Activated B cell treated with CpG ODN at 0.5 μM for 24 hours (primary cell): ENCODE data around the gene ZNF385C. TPM values are rescaled to one million over a fixed set of nuclear protein-coding genes. Genes with fewer than 3 reads are reported as not detected.

Experiments
- ATAC-seq: fragments of 200-7000 bp; cut with Tn5 transposase; one replicate; pipeline ENCODE4 v1.10.0; 2021; ENCODE audit warnings: low read depth, mild to moderate bottlenecking, moderate library complexity
- CTCF ChIA-PET: fragments of 350-600 bp; sonication (Branson Sonifier 250); formaldehyde crosslinking; loops from one replicate; lab custom pipeline; 2021; ENCODE audit warnings: antibody characterized with exemption; lab: Charles Lee
- POLR2A ChIA-PET: fragments of 350-600 bp; sonication (Branson Sonifier 250); formaldehyde crosslinking; loops from one replicate; lab custom pipeline; 2021; ENCODE audit warnings: antibody characterized with exemption; lab: Charles Lee
- DNase-seq: peaks from one replicate; pipeline ENCODE4 v3.0.0; 2022
- H3K27ac Mint-ChIP-seq: one replicate; pipeline ENCODE4 v1.8.0; 2020; ENCODE audit warnings: mixed read lengths
- H3K27me3 Mint-ChIP-seq: one replicate; pipeline ENCODE4 v1.8.0; 2021; ENCODE audit warnings: mixed read lengths
- H3K36me3 Mint-ChIP-seq: one replicate; pipeline ENCODE4 v1.8.0; 2021; ENCODE audit warnings: low read depth, mixed read lengths
- H3K4me1 Mint-ChIP-seq: one replicate; pipeline ENCODE4 v1.8.0; 2021; ENCODE audit warnings: mixed read lengths
- H3K4me3 Mint-ChIP-seq: one replicate; pipeline ENCODE4 v1.8.0; 2020; ENCODE audit warnings: mild to moderate bottlenecking, mixed read lengths
- H3K9me3 Mint-ChIP-seq: one replicate; pipeline ENCODE4 v1.8.0; 2020; ENCODE audit warnings: mixed read lengths
- intact Hi-C: fragments of 100-400 bp; cut with micrococcal nuclease; formaldehyde crosslinking; loops from one replicate; pipeline ENCODE4 v1.15.1; 2024
- total RNA-seq: library from RNA; stranded (reverse); gene quantifications from 2 replicates; pipeline ENCODE4 v1.2.3, GENCODE V29; 2022
- TF ChIP-seq, protein P1 (sequence below): fragments of 200-600 bp; IDR thresholded peaks from one replicate; pipeline ENCODE4 v1.8.0; 2022; ENCODE audit warnings: antibody characterized with exemption, mild to moderate bottlenecking

The ZNF385C gene
- total RNA-seq, 1 donor from 2014 or later, result 16.7 TPM

DNA sequence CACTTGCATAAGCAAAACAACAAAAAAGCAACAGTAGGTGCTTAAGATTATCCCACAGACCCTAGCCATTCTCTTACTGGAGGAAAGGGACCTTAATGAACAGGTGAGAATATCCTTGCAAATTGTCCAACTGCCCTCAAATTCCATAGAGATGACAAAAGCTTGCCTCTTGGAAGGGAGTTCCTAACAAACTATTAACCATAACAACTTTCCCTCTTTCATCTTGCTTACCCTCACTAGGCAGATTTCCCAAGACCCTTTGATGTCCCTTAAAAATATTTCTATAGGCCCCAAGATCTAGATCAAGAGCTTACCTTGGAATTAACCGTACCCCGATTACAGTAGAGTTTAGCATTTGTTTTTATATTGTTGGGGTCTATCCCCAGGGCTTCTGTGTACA is 109.9 kb downstream of the ZNF385C start:
- peaks cover 93% of the 10 kb centered on the region for H3K36me3 Mint-ChIP-seq

DNA sequence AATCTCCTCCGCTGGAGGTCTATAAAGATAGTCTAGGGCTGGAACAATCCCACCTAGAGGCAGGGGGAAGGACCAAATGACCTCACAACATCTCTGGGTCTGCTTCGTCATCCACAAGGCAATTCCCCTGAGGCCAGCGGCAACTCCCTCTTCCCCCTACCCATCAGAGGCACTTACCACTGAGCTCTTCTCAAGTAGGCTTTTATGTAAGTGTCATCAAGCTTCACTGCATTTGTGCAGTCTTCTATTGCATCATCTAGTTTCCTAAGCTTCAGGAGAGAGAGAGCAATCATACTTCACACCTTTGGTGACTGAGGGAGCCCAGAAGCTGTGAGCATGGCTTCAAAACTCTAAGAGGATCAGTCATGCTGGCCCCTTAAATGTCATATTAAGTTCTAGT is 110.6 kb downstream of the ZNF385C start:
- TF ChIP-seq, protein P1, sequence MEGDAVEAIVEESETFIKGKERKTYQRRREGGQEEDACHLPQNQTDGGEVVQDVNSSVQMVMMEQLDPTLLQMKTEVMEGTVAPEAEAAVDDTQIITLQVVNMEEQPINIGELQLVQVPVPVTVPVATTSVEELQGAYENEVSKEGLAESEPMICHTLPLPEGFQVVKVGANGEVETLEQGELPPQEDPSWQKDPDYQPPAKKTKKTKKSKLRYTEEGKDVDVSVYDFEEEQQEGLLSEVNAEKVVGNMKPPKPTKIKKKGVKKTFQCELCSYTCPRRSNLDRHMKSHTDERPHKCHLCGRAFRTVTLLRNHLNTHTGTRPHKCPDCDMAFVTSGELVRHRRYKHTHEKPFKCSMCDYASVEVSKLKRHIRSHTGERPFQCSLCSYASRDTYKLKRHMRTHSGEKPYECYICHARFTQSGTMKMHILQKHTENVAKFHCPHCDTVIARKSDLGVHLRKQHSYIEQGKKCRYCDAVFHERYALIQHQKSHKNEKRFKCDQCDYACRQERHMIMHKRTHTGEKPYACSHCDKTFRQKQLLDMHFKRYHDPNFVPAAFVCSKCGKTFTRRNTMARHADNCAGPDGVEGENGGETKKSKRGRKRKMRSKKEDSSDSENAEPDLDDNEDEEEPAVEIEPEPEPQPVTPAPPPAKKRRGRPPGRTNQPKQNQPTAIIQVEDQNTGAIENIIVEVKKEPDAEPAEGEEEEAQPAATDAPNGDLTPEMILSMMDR, result no peak
- no peaks in the 10 kb centered on the region for H3K27me3 Mint-ChIP-seq
- peaks cover 15% of the 10 kb centered on the region for H3K4me1 Mint-ChIP-seq
- H3K36me3 Mint-ChIP-seq, result peaks cover 93% of the 10 kb centered on the region
- no peak overlapping the region for H3K4me3 Mint-ChIP-seq
- intact Hi-C loops, result no loop called here
- ChIA-PET POLR2A (interaction anchor here (0.7 to 0.9 kb wide), 3 partner anchors 15 to 30 kb away, joined by 3 to 5 read pairs (median 3); partner anchors contain the start of genes CNP and DNAJC7), CTCF (no interaction called here)
- H3K27ac Mint-ChIP-seq, result peak overlapping the region; percentile 62
- H3K9me3 Mint-ChIP-seq, result no peaks in the 10 kb centered on the region
- peak; percentile 79 for ATAC-seq
- DNase-seq, result no peak

More for the DNA sequence above, 109.9 kb downstream of the ZNF385C start:
- no peak for DNase-seq
- no peak overlapping the region for H3K27ac Mint-ChIP-seq
- POLR2A ChIA-PET, result no interaction called here
- TF ChIP-seq, protein P1, result no peak
- H3K4me3 Mint-ChIP-seq, result no peak overlapping the region
- ATAC-seq, result no peak
- CTCF ChIA-PET, result no interaction called here
- intact Hi-C loops, result no loop called here
- no peaks in the 10 kb centered on the region for H3K27me3 Mint-ChIP-seq
- no peaks in the 10 kb centered on the region for H3K9me3 Mint-ChIP-seq
- peaks cover 13% of the 10 kb centered on the region for H3K4me1 Mint-ChIP-seq

DNA sequence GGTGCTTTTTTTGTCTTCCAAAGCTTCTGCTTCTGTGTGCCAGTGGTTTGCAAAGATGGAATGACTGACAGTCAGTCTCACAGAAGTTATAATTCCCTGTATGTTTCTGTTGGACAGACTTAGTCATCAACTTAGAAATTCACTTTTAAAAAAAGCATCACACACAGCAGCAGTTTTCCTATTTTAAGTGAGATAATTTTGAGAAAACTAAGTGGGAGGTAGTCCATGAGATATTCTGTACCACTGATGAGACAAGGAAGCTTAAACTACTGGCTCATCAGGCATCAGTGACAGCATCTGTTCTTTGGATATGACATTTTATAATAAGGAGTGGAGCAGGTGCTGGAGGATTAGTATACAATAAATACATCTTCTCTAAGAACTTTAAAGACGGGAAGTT is 111.6 kb downstream of the ZNF385C start:
- H3K27ac Mint-ChIP-seq, result no peak overlapping the region
- no peak for DNase-seq
- peaks cover 92% of the 10 kb centered on the region for H3K36me3 Mint-ChIP-seq
- POLR2A ChIA-PET, result interaction anchor here (1.5 kb wide), 1 partner anchor 10 kb away, joined by 7 read pairs; no protein-coding TSS in a partner anchor
- no peaks in the 10 kb centered on the region for H3K27me3 Mint-ChIP-seq
- peaks cover 18% of the 10 kb centered on the region for H3K4me1 Mint-ChIP-seq
- no peak for ATAC-seq
- H3K9me3 Mint-ChIP-seq, result no peaks in the 10 kb centered on the region
- no peak overlapping the region for H3K4me3 Mint-ChIP-seq
- CTCF ChIA-PET, result no interaction called here
- TF ChIP-seq, protein P1, result no peak
- intact Hi-C loops, result no loop called here

DNA sequence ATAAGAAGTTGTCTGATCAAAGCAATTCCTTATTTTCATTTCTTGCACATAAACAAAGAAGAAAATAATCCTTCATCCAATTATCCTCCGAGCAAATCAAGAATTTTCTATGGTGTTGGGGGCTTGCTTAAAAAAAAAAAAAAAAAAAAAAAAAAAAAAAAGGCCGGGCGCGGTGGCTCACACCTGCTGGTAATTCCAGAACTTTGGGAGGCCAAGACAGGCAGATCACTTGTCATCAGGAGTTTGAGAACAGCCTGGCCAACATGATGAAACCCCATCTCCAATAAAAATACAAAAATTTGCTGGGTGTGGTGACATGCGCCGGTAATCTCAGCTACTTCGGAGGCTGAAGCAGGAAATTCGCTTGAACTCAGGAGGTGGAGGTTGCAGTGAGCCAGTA is 112.4 kb downstream of the ZNF385C start:
- ATAC-seq, result no peak
- ChIA-PET CTCF (no interaction called here), POLR2A (interaction anchor here (1.0 to 1.5 kb wide), 2 partner anchors 10 to 34 kb away, joined by 3 to 7 read pairs; partner anchors contain the start of gene NKIRAS2)
- Mint-ChIP-seq H3K27ac (no peak overlapping the region), H3K27me3 (no peaks in the 10 kb centered on the region), H3K36me3 (peaks cover 91% of the 10 kb centered on the region), H3K9me3 (no peaks in the 10 kb centered on the region), H3K4me1 (peaks cover 18% of the 10 kb centered on the region), H3K4me3 (no peak overlapping the region)
- DNase-seq, result no peak
- intact Hi-C loops, result loop anchor here (2.0 kb wide), 1 partner anchor 19 kb away; the partner anchor contains the start of gene CNP
- TF ChIP-seq, protein P1, result no peak

DNA sequence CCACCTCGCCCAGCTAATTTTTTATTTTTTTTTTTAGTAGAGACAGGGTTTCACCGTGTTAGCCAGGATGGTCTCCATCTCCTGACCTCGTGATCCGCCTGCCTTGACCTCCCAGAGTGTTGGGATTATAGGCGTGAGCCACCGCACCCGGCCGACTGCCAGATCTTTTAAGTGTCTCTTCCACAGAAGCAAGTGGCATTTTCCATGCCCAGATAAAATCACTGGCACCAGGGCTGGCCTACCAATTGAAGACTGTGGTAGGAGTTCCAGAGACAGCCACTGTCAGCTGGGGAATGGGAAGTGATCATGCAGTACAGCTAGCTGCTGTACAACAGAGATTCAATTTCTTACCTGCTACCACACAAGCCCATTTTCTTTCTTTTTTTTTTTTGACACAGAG is 113.8 kb downstream of the ZNF385C start:
- Mint-ChIP-seq H3K36me3 (peaks cover 89% of the 10 kb centered on the region), H3K4me1 (peaks cover 18% of the 10 kb centered on the region), H3K27me3 (no peaks in the 10 kb centered on the region), H3K4me3 (no peak overlapping the region), H3K27ac (no peak overlapping the region), H3K9me3 (no peaks in the 10 kb centered on the region)
- intact Hi-C loops, result loop anchor here (2.0 kb wide), 1 partner anchor 18 kb away; the partner anchor contains the start of gene CNP
- DNase-seq (no peak), ATAC-seq (no peak)
- CTCF ChIA-PET, result interaction anchor here (1.2 kb wide), 1 partner anchor 20 kb away, joined by 3 read pairs; no protein-coding TSS in a partner anchor
- TF ChIP-seq, protein P1, result no peak
- POLR2A ChIA-PET, result interaction anchor here (0.7 to 1.4 kb wide), 3 partner anchors 14 to 18 kb away, joined by 3 to 8 read pairs (median 5); partner anchors contain the start of gene CNP
